Testis (tissue), 2 donors: ENCODE results near the gene GGACT.

Source experiments
- CTCF ChIP-seq, 3 experiments: fragments of 450-650 bp in 2 of 3; fragments of 200-600 bp in 1 of 3; sonication (generic) in 1 of 3; IDR thresholded peaks; one replicate each; pipeline ENCODE4 v1.5.1; 2016 to 2019; ENCODE audit warnings: antibody characterized with exemption in 3 of 3, mild to moderate bottlenecking in 2 of 3, moderate library complexity in 1 of 3
- POLR2A ChIP-seq: fragments of 450-650 bp; IDR thresholded peaks from one replicate; pipeline ENCODE4 v1.6.1; 2017; ENCODE audit warnings: antibody characterized with exemption, mild to moderate bottlenecking, moderate library complexity

GRCh38 chr13:100527644-100528043, 60.9 kb downstream of the GGACT start:
- TF ChIP-seq CTCF (IDR thresholded peaks at IDR 0.05) (no peak), POLR2A (no peak)
